ENCODE results near the gene MYCBP2.

DNA sequence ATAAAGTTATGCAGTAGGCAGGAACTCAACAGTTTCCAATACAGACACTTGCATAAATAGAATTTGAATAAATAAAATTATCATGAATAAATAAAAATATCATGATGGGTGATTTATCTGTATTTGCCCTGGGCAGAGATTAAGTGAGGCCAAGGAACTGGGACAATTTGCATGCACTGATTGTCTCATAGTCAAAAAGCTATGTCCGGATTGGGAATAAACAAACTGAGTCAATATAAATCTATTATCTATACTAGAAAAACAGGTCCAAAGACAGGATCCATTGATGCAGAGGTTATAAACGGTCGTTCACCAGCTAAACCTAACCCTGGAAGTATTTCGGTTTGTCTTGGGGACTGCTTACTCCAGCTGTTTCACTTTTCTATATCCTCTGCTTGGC, 273.7 kb downstream of the MYCBP2 start:
- no peak for TF ChIP-seq EZH2 (IDR thresholded peaks at IDR 0.05; ENCODE audit: low read depth)
- TF ChIP-seq, protein P1, sequence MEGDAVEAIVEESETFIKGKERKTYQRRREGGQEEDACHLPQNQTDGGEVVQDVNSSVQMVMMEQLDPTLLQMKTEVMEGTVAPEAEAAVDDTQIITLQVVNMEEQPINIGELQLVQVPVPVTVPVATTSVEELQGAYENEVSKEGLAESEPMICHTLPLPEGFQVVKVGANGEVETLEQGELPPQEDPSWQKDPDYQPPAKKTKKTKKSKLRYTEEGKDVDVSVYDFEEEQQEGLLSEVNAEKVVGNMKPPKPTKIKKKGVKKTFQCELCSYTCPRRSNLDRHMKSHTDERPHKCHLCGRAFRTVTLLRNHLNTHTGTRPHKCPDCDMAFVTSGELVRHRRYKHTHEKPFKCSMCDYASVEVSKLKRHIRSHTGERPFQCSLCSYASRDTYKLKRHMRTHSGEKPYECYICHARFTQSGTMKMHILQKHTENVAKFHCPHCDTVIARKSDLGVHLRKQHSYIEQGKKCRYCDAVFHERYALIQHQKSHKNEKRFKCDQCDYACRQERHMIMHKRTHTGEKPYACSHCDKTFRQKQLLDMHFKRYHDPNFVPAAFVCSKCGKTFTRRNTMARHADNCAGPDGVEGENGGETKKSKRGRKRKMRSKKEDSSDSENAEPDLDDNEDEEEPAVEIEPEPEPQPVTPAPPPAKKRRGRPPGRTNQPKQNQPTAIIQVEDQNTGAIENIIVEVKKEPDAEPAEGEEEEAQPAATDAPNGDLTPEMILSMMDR (conservative IDR thresholded peaks at IDR 0.05), result no peak
